HCT116 (cell line): ENCODE results near the gene SPG11.

Source experiments
- CTCF ChIP-seq, 3 experiments: fragments of 200-600 bp in 1 of 3; sonication (generic) in 1 of 3; IDR thresholded peaks in 2 of 3; conservative IDR thresholded peaks in 1 of 3; 2 replicates each; pipeline ENCODE4 v1.5.1; 2012 to 2017; ENCODE audit warnings: low read depth in 2 of 3, low read length in 2 of 3, antibody characterized with exemption in 1 of 3, borderline replicate concordance in 1 of 3, control low read depth in 1 of 3, mild to moderate bottlenecking in 1 of 3, mixed read lengths in 1 of 3, mixed run types in 1 of 3, moderate library complexity in 1 of 3; ENCODE audit not compliant: insufficient read depth in 1 of 3
- EZH2phosphoT487 ChIP-seq: fragments of 200-600 bp; IDR thresholded peaks from 2 replicates; pipeline ENCODE4 v1.6.1; 2018; ENCODE audit warnings: antibody characterized with exemption, borderline replicate concordance
- POLR2AphosphoS5 ChIP-seq: IDR thresholded peaks from 2 replicates; pipeline ENCODE4 v1.6.1; 2011; ENCODE audit warnings: mild to moderate bottlenecking, low read depth, low read length, moderate library complexity

- TF ChIP-seq CTCF (IDR thresholded peaks at IDR 0.05 in 2 of 3, conservative IDR thresholded peaks at IDR 0.05 in 1 of 3; ENCODE audit: borderline replicate concordance in 1 of 3, insufficient read depth in 1 of 3, low read depth in 2 of 3, low read length in 2 of 3) (no peak), EZH2phosphoT487 (no peak), POLR2AphosphoS5 (no peak)
Measured at GRCh38 chr15:44668921-44669320, 5.5 kb upstream of the SPG11 start.
